HepG2 (cell line): Measurements from ENCODE around the gene SLC22A7. TPM values are rescaled to one million over a fixed set of nuclear protein-coding genes. Genes with fewer than 3 reads are reported as not detected.
A peak's percentile ranks its signal among the peaks of the same experiment; 100 is the strongest.

Experiments
- CBX5 ChIP-seq: sonication (generic); formaldehyde crosslinking; IDR thresholded peaks from 2 replicates; pipeline ENCODE4 v1.4.0; 2020; ENCODE audit warnings: missing genetic modification reagents, borderline replicate concordance
- CCAR2 ChIP-seq: fragments of 200-400 bp; formaldehyde crosslinking; optimal IDR thresholded peaks from 2 replicates; pipeline ENCODE3; 2018; ENCODE audit warnings: low read depth, mild to moderate bottlenecking, low read length, moderate library complexity
- EHMT2 ChIP-seq: fragments of 200-600 bp; sonication (generic); IDR thresholded peaks from 2 replicates; pipeline ENCODE4 v1.7.0; 2017; ENCODE audit warnings: antibody characterized with exemption, low read depth, low read length, borderline replicate concordance
- FOXJ3 ChIP-seq: sonication (generic); formaldehyde crosslinking; IDR thresholded peaks from 2 replicates; pipeline ENCODE4 v1.4.0; 2020; ENCODE audit warnings: missing genetic modification reagents, mild to moderate bottlenecking, borderline replicate concordance
- GATAD2A ChIP-seq: IDR thresholded peaks from 2 replicates; pipeline ENCODE4 v1.6.1; 2016
- HDAC6 ChIP-seq: fragments of 200-600 bp; sonication (generic); IDR thresholded peaks from 2 replicates; pipeline ENCODE4 v1.7.0; 2017; ENCODE audit warnings: mild to moderate bottlenecking, antibody characterized with exemption, low read length, low read depth
- KDM5A ChIP-seq: fragments of 200-600 bp; sonication (generic); IDR thresholded peaks from 2 replicates; pipeline ENCODE4 v1.7.0; 2018; ENCODE audit warnings: antibody characterized with exemption, mild to moderate bottlenecking, low read length, borderline replicate concordance
- KMT2A ChIP-seq: sonication (generic); formaldehyde crosslinking; IDR thresholded peaks from 2 replicates; pipeline ENCODE4 v1.4.0; 2020; ENCODE audit warnings: missing genetic modification reagents
- MYC ChIP-seq: sonication (generic); formaldehyde crosslinking; IDR thresholded peaks from 2 replicates; pipeline ENCODE4 v1.9.0; 2021; ENCODE audit warnings: missing genetic modification reagents, borderline replicate concordance
- NFYB ChIP-seq: sonication (generic); formaldehyde crosslinking; IDR thresholded peaks from 2 replicates; pipeline ENCODE4 v1.4.0; 2020; ENCODE audit warnings: missing genetic modification reagents
- POGZ ChIP-seq: sonication (generic); formaldehyde crosslinking; IDR thresholded peaks from 2 replicates; pipeline ENCODE4 v1.4.0; 2020; ENCODE audit warnings: mild to moderate bottlenecking, missing genetic modification reagents
- RAD51 ChIP-seq: fragments of 450-650 bp; IDR thresholded peaks from 2 replicates; pipeline ENCODE4 v1.6.1; 2016; ENCODE audit warnings: borderline replicate concordance
- SMC3 ChIP-seq: IDR thresholded peaks from 2 replicates; pipeline ENCODE4 v1.6.1; 2011; ENCODE audit warnings: low read length, improper control_type of control experiment
- SP140L ChIP-seq: sonication (generic); formaldehyde crosslinking; IDR thresholded peaks from 2 replicates; pipeline ENCODE4 v1.4.0; 2020; ENCODE audit warnings: missing genetic modification reagents, borderline replicate concordance
- ZBTB2 ChIP-seq: sonication (generic); formaldehyde crosslinking; IDR thresholded peaks from 2 replicates; pipeline ENCODE4 v1.8.0; 2022; ENCODE audit warnings: low read depth, missing genetic modification reagents
- ZNF30 ChIP-seq: sonication (generic); formaldehyde crosslinking; IDR thresholded peaks from 2 replicates; pipeline ENCODE4 v1.5.0; 2020; ENCODE audit warnings: mild to moderate bottlenecking, missing genetic modification reagents
- ZNF333 ChIP-seq: sonication (generic); formaldehyde crosslinking; IDR thresholded peaks from 2 replicates; pipeline ENCODE4 v1.4.0; 2020; ENCODE audit warnings: mild to moderate bottlenecking, missing genetic modification reagents, borderline replicate concordance
- ZNF652 ChIP-seq: IDR thresholded peaks from 2 replicates; pipeline ENCODE4 v1.6.1; 2016; ENCODE audit warnings: low read depth, borderline replicate concordance
- ZNF749 ChIP-seq: sonication (generic); formaldehyde crosslinking; IDR thresholded peaks from 2 replicates; pipeline ENCODE4 v1.8.0; 2022; ENCODE audit warnings: mild to moderate bottlenecking, missing genetic modification reagents, moderate library complexity, borderline replicate concordance
- ZNF850 ChIP-seq: sonication (generic); formaldehyde crosslinking; conservative IDR thresholded peaks from 2 replicates; pipeline ENCODE4 v1.9.0; 2021; ENCODE audit warnings: mild to moderate bottlenecking, missing genetic modification reagents
- polyA plus RNA-seq, 8 experiments: library from polyadenylated mRNA; depleted of rRNA in 3 of 8; stranded (reverse) in 7 of 8; unstranded in 1 of 8; fragments of >200 nt; fragmentation: Illumina TruSeq in 4 of 8; extraction: Trizol in 4 of 8; gene quantifications; 2 replicates each; pipeline versions ENCODE4 v1.2.1 to v1.2.3, GENCODE V29; 2011 to 2016; ENCODE audit warnings: low read depth in 4 of 8, missing spikeins in 1 of 8, mixed read lengths in 1 of 8; ENCODE audit not compliant: insufficient read depth in 1 of 8
- total RNA-seq, 5 experiments: library from RNA; depleted of rRNA; stranded (reverse); fragments of >200 nt; fragmentation: Illumina TruSeq; extraction: Trizol; gene quantifications; 2 replicates each; pipeline ENCODE4 v1.2.3, GENCODE V29; 2016; ENCODE audit warnings: low read depth in 1 of 5
- TF ChIP-seq, protein P1 (sequence below): sonication (generic); formaldehyde crosslinking; IDR thresholded peaks from 2 replicates; pipeline ENCODE4 v1.5.0; 2020; ENCODE audit warnings: mild to moderate bottlenecking, missing genetic modification reagents
- TF ChIP-seq, protein P2 (sequence below): sonication (generic); formaldehyde crosslinking; IDR thresholded peaks from 2 replicates; pipeline ENCODE4 v1.8.0; 2022; ENCODE audit warnings: missing genetic modification reagents, mild to moderate bottlenecking, inconsistent platforms, borderline replicate concordance
- TF ChIP-seq, protein P3 (sequence below): sonication (generic); formaldehyde crosslinking; IDR thresholded peaks from 2 replicates; pipeline ENCODE4 v1.4.0; 2020; ENCODE audit warnings: missing genetic modification reagents

The SLC22A7 gene
- total and polyA plus RNA-seq, 2 of the 13 experiments (the other 11 are each of a cell fraction or from before 2014, with no cell fraction given): 5.3 to 22.6 TPM

- no peak for TF ChIP-seq HDAC6
- TF ChIP-seq ZNF333: no peak; the same call in 1 of the 2 replicates
- TF ChIP-seq EHMT2: no peak
- no peak for TF ChIP-seq RAD51
- TF ChIP-seq FOXJ3 (CRISPR knock-in tag): no peak
- TF ChIP-seq ZBTB2 (CRISPR knock-in tag): peak; percentile 78
- TF ChIP-seq ZNF652: no peak
- peak; percentile 64 for TF ChIP-seq KMT2A (CRISPR knock-in tag)
- TF ChIP-seq POGZ: 0 out of 2 replicates have a peak, but pooled peaks have one; percentile 34
- peak; percentile 72; the same call in 1 of the 2 replicates for TF ChIP-seq ZNF30 (CRISPR knock-in tag)
- TF ChIP-seq, protein P1, sequence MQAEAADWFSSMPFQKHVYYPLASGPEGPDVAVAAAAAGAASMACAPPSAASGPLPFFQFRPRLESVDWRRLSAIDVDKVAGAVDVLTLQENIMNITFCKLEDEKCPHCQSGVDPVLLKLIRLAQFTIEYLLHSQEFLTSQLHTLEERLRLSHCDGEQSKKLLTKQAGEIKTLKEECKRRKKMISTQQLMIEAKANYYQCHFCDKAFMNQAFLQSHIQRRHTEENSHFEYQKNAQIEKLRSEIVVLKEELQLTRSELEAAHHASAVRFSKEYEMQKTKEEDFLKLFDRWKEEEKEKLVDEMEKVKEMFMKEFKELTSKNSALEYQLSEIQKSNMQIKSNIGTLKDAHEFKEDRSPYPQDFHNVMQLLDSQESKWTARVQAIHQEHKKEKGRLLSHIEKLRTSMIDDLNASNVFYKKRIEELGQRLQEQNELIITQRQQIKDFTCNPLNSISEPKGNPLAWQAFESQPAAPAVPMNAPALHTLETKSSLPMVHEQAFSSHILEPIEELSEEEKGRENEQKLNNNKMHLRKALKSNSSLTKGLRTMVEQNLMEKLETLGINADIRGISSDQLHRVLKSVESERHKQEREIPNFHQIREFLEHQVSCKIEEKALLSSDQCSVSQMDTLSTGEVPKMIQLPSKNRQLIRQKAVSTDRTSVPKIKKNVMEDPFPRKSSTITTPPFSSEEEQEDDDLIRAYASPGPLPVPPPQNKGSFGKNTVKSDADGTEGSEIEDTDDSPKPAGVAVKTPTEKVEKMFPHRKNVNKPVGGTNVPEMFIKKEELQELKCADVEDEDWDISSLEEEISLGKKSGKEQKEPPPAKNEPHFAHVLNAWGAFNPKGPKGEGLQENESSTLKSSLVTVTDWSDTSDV: 0 out of 2 replicates have a peak, but pooled peaks have one; percentile 22
- TF ChIP-seq, protein P2, sequence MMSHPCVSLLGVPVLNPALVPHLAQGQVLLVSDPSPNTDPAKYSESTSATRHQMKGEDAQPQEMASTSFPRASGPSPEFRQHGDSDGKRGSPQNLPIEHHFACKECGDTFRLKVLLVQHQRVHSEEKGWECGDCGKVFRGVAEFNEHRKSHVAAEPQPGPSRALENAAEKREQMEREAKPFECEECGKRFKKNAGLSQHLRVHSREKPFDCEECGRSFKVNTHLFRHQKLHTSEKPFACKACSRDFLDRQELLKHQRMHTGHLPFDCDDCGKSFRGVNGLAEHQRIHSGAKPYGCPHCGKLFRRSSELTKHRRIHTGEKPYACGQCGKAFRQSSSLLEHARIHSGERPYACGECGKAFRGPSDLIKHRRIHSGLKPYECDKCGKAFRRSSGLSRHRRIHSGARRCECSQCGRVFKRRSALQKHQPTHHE (CRISPR knock-in tag): no peak; the same call in 1 of the 2 replicates
- no peak for TF ChIP-seq CCAR2
- peak; percentile 89 for TF ChIP-seq MYC (CRISPR knock-in tag)
- TF ChIP-seq ZNF850 (CRISPR knock-in tag): no peak
- TF ChIP-seq, protein P3, sequence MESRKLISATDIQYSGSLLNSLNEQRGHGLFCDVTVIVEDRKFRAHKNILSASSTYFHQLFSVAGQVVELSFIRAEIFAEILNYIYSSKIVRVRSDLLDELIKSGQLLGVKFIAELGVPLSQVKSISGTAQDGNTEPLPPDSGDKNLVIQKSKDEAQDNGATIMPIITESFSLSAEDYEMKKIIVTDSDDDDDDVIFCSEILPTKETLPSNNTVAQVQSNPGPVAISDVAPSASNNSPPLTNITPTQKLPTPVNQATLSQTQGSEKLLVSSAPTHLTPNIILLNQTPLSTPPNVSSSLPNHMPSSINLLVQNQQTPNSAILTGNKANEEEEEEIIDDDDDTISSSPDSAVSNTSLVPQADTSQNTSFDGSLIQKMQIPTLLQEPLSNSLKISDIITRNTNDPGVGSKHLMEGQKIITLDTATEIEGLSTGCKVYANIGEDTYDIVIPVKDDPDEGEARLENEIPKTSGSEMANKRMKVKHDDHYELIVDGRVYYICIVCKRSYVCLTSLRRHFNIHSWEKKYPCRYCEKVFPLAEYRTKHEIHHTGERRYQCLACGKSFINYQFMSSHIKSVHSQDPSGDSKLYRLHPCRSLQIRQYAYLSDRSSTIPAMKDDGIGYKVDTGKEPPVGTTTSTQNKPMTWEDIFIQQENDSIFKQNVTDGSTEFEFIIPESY (CRISPR knock-in tag): no peak; the same call in 1 of the 2 replicates
- 0 out of 2 replicates have a peak, but pooled peaks have one; percentile 81 for TF ChIP-seq CBX5 (CRISPR knock-in tag)
- TF ChIP-seq SMC3: no peak
- no peak for TF ChIP-seq SP140L (CRISPR knock-in tag)
- peak; percentile 40; the same call in 1 of the 2 replicates for TF ChIP-seq GATAD2A (CRISPR knock-in tag)
- TF ChIP-seq ZNF749: peak; percentile 92
- TF ChIP-seq KDM5A: no peak; the same call in 1 of the 2 replicates
- no peak for TF ChIP-seq NFYB (CRISPR knock-in tag)
These were observed 23.0 kb upstream of the SLC22A7 start (continued) for GRCh38 chr6:43274916-43275597.
